HG03135 (cell line): Measurements from ENCODE around the gene CBX4.

ENCODE experiments used
- ATAC-seq: cut with Tn5 transposase; IDR thresholded peaks from one replicate; pipeline ENCODE4 v1.9.1; 2021; ENCODE audit warnings: mild to moderate bottlenecking, moderate library complexity; ENCODE audit not compliant: unreplicated experiment

The CBX4 gene

GRCh38 chr17:79802039-79802735 is 37.1 kb downstream of the CBX4 start:
- ATAC-seq = no peak

- ATAC-seq = no peak
Measured at GRCh38 chr17:79801156-79802038, 37.8 kb downstream of the CBX4 start.

- ATAC-seq = no peak
Measured at GRCh38 chr17:79800325-79801155, 38.7 kb downstream of the CBX4 start.

- ATAC-seq = no peak
Measured at GRCh38 chr17:79799538-79800324, 39.5 kb downstream of the CBX4 start.

DNA sequence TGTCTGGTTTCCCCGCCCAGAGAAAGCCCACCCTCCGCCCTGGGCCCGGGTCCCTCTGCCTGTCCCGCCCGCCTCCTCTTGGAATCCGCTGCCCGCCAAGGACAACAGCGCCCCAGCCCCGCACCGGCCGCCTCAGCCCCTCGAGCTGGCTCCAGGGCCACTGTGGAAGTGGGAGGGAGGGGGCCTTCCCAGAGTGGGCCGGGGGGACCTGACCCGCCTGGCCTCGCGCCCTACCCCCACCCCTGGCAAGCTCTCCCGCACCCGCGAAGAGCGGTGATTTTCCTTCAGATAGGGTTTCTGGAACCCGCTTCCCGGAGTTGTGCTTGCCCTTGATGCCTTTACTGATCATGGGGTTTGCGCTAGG is 40.1 kb downstream of the CBX4 start:
- no peak for ATAC-seq

GRCh38 chr17:79798299-79799173 is 40.7 kb downstream of the CBX4 start:
- no peak for ATAC-seq

DNA sequence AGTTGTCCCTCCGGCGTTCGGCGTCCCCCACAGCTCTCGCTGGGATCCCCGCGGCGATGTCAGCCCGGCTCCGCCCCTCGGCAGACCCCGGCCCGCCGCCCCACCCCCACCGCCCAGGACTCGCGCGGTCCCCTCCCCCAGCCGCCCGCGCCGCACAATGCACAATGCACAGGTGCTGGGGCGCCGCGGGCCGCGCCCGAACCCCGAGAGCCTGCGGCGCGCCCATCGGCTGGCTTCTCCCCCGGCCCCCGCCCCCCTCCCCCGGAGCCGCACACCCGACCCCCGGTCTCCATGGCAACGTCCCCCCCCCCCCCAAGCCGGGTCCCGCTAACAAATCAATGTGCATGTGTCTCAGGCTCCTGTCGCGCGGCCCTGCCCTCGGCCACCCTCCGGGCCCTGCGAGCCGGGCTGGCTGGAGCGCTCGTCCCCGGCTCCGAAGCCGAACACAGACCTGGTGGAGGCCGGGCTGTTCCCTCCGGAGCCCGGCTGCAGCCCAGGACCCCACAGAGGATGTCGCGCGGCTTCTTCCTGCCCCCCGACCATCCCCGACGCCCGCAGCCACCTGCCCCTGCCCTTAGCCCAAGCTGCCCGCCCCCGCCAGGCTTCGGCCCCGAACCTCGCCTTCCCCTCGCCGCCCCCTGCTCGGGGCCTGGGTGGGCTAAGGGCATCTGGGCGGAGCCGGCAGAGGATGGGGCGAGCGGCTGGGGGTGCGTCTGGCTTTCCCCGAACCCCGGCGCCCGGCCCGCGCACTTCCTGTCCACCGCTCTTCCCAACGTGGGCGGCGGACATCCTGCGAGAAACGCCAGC is 41.5 kb downstream of the CBX4 start:
- ATAC-seq = peak; percentile 7

- peak; percentile 79 for ATAC-seq
Measured at GRCh38 chr17:79796763-79797491, 42.3 kb downstream of the CBX4 start, which contains the start of gene CBX8. CBX8 (minus strand) TSS chr17:79797077; CDS start chr17:79796998, 79 bp downstream.

DNA sequence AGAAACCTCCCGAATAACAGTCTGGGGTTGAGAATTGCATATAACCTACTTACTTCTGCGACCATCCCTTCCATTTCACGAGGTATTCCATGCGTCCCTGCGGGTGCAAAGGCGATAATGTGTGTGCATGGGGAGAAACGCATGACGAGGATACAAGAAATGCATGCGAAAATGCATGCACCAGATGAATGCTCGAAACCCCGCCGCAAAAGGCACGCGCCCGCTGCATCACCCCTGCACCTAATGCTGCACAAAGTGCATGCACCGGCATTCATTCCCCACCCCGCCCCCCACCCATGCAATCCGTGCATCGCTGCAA is 42.8 kb downstream of the CBX4 start:
- ATAC-seq = no peak

- ATAC-seq = no peak
Measured at GRCh38 chr17:79795795-79796443, 43.3 kb downstream of the CBX4 start.

DNA sequence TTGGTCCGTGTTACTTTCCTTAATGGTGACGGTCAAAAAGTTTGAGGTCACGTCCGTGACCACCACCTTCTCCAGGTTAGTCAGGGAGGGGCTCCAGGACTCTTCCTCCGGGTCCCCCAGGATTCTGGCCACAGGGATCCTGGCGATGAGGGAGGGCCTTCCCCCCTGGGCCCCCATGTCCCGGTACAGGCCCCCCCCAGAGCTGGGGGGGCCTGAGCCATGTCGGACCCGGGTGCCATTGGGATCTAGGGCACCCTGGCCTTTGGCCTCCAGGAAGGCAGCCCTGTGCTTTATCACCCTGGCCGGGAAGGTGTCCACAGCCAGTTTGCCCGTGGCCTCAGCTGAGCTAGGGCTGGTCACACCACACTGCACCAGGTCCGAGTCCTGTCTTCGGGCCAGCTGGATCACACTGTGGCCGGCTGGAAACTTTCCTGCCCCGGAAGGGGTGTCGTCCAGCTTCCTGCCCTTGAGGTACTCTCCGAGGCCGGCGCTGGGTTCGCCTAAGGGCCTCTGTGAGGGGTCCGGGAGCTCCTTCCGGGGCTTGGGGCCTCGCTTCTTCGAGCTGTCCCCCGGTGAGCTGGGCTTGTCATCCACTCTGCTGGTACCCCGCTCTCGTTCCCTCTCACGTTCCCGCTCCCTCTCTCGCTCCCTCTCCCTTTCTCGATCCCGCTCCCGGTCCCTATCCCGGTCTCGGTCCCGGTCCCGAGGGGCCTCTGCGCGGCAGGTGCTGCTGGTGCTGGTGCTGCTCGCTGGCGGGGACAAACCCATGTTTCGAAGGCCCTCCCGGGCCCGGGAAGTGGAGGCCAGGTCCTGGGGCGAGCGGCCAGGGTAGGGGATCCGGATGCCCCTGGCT is 44.4 kb downstream of the CBX4 start:
- no peak for ATAC-seq

- ATAC-seq = no peak
Measured at GRCh38 chr17:79793924-79794304, 45.3 kb downstream of the CBX4 start.

DNA sequence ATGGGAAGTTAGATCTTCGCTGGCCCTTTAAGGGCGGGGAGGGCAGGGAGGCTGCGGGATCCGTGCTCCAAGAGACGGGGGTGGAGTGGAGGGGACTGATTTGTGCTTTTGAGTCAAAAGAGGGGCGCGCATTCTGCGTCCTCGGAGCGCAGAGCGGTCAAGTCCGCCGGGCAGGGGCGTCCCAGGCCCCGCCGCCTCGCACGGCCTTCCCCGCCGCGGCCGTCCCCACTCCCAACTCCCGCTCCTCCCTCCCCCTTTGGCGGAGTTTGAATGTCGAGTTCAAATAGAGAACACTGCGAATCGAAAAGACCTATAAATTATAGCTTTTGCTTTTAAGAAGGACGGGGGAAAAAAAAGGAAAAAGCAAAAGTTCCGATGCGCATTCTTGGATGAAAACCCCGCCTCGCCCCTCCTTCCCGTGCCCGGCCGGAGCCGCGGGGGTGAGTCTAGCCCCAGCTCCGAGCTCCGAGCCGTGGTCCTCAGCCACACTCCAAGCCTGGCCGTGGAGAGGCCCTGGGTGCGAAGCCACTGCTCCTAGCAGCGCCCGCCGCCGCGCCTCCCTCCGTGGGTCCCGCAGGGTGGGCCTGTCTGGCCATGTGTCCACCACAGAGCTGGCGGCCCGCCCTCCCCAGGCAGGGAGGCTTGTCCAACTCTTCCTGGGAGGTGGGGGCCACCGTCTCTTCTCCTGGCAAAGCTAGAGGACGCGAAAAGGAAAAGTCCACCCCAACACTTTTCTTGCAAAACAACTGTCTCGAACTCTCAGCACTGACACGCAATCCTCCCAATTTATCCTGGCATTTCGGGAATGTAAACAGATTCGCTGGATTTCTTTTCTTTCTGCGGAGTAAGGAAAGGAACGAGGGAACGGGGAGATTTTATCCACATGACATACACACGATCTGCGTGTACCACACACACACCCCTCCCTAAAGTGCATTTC is 46.0 kb downstream of the CBX4 start:
- no peak for ATAC-seq

- no peak for ATAC-seq
Measured at GRCh38 chr17:79792341-79792871, 46.8 kb downstream of the CBX4 start.

- no peak for ATAC-seq
Measured at GRCh38 chr17:79791735-79792161, 47.5 kb downstream of the CBX4 start.
